Measurements from ENCODE around the gene ATXN7L1. TPM values are rescaled to one million over a fixed set of nuclear protein-coding genes. Genes with fewer than 3 reads are reported as not detected.

The ATXN7L1 gene
- 10 to 100 TPM; 37.5 to 48.6 (median 47.9) TPM for total RNA-seq
- 27.2 TPM for total RNA-seq (2013)

GRCh38 chr7:105876091-105876963 lies at the start of gene ATXN7L1:
TSS of gene ATXN7L1 (minus strand) at chr7:105876599. CDS start at chr7:105876558, 41 bp downstream.
- TF ChIP-seq, protein P1, sequence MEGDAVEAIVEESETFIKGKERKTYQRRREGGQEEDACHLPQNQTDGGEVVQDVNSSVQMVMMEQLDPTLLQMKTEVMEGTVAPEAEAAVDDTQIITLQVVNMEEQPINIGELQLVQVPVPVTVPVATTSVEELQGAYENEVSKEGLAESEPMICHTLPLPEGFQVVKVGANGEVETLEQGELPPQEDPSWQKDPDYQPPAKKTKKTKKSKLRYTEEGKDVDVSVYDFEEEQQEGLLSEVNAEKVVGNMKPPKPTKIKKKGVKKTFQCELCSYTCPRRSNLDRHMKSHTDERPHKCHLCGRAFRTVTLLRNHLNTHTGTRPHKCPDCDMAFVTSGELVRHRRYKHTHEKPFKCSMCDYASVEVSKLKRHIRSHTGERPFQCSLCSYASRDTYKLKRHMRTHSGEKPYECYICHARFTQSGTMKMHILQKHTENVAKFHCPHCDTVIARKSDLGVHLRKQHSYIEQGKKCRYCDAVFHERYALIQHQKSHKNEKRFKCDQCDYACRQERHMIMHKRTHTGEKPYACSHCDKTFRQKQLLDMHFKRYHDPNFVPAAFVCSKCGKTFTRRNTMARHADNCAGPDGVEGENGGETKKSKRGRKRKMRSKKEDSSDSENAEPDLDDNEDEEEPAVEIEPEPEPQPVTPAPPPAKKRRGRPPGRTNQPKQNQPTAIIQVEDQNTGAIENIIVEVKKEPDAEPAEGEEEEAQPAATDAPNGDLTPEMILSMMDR (IDR thresholded peaks at IDR 0.05), result peak; percentile 32
- Mint-ChIP-seq H3K27ac (peak within 1 kb of the TSS; percentile 85 to 96), H3K36me3 (no peaks in the 10 kb centered on the region), H3K27me3 (ENCODE audit: low read depth in 2 of 2) (no peaks in the 10 kb centered on the region), H3K4me3 (peak within 1 kb of the TSS; percentile 98), H3K4me1 (peaks cover 60 to 61% of the 10 kb centered on the region in 2 donors), H3K9me3 (no peaks in the 10 kb centered on the region)
- no peaks in the 10 kb centered on the region for H3K9me3 ChIP-seq (ENCODE audit: control insufficient read depth, insufficient read depth, low read length)
- under 1% methylated on average over 75 of the region's 77 CpGs for WGBS (ENCODE audit: insufficient coverage)
- intact Hi-C loops (cut with micrococcal nuclease), result loop anchor here (1.0 to 5.0 kb wide), 4 partner anchors 27 to 131 kb away; no protein-coding TSS in a partner anchor
- no peaks in the 10 kb centered on the region for H3K27me3 ChIP-seq (ENCODE audit: control insufficient read depth, insufficient read depth, low read length)
- H3K4me1 ChIP-seq (ENCODE audit: control insufficient read depth, insufficient read depth, low read length), result peaks cover 31% of the 10 kb centered on the region
- H3K36me3 ChIP-seq (ENCODE audit: control insufficient read depth, insufficient read depth, low read length), result no peaks in the 10 kb centered on the region
- peak within 1 kb of the TSS; percentile 56 for H3K27ac ChIP-seq (ENCODE audit: low read length)
- ATAC-seq, result peak; percentile 97 to 99 (median 99)
- H3K4me3 ChIP-seq (ENCODE audit: low read length), result peak within 1 kb of the TSS; percentile 81
- DNase-seq, result peak; percentile 90 to 95

GRCh38 chr7:105926131-105926530 lies 49.7 kb upstream of the ATXN7L1 start:
- Histone ChIP-seq H3K27ac (ENCODE audit: low read length) (no peak overlapping the region), H3K27me3 (ENCODE audit: control insufficient read depth, insufficient read depth, low read length) (no peaks in the 10 kb centered on the region), H3K4me1 (ENCODE audit: control insufficient read depth, insufficient read depth, low read length) (peaks cover 5% of the 10 kb centered on the region), H3K4me3 (ENCODE audit: low read length) (no peak overlapping the region), H3K9me3 (ENCODE audit: control insufficient read depth, insufficient read depth, low read length) (no peaks in the 10 kb centered on the region), H3K36me3 (ENCODE audit: control insufficient read depth, insufficient read depth, low read length) (no peaks in the 10 kb centered on the region)
- no peaks in the 10 kb centered on the region for H3K9me3 Mint-ChIP-seq
- peaks cover 0 to under 1% of the 10 kb centered on the region in 2 donors for H3K27me3 Mint-ChIP-seq (ENCODE audit: low read depth in 2 of 2)
- TF ChIP-seq, protein P1 (IDR thresholded peaks at IDR 0.05), result no peak
- DNase-seq (no peak), ATAC-seq (no peak)
- 90% methylated on average over 3 of the region's 3 CpGs for WGBS (ENCODE audit: insufficient coverage)
- intact Hi-C loops (cut with micrococcal nuclease), result no loop called here
- H3K4me3 Mint-ChIP-seq, result no peak overlapping the region
- H3K27ac Mint-ChIP-seq, result peak overlapping the region in 1 of 2 donors; percentile 20
- H3K4me1 Mint-ChIP-seq, result peaks cover 11 to 16% of the 10 kb centered on the region in 2 donors
- no peaks in the 10 kb centered on the region for H3K36me3 Mint-ChIP-seq

DNA sequence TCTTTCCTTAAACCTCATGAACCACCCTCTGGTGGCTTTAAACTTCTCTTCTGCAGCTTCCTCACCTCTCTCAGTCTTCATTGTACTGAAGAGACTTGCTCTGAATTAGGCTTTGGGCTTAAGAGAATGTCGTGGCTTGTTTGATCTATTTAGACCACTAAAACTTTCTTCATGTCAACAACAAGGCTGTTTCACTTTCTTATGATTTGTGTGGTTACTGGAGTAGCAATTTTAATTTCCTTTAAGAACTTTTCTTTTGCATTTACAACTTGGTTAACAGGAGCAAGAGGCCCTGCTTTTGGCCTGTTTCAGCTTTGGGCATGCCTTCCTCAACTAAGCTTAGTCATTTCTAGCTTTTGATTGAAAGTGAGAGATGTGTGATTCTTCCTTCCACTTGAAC lies 48.5 kb upstream of the ATXN7L1 start:
- Mint-ChIP-seq H3K4me3 (no peak overlapping the region), H3K27ac (peak overlapping the region; percentile 37 to 59), H3K36me3 (no peaks in the 10 kb centered on the region), H3K9me3 (no peaks in the 10 kb centered on the region), H3K27me3 (ENCODE audit: low read depth in 2 of 2) (no peaks in the 10 kb centered on the region), H3K4me1 (peaks cover 16 to 28% of the 10 kb centered on the region in 2 donors)
- H3K36me3 ChIP-seq (ENCODE audit: control insufficient read depth, insufficient read depth, low read length), result no peaks in the 10 kb centered on the region
- peak in 1 of 2 donors; percentile 63 for DNase-seq
- H3K27me3 ChIP-seq (ENCODE audit: control insufficient read depth, insufficient read depth, low read length), result no peaks in the 10 kb centered on the region
- H3K9me3 ChIP-seq (ENCODE audit: control insufficient read depth, insufficient read depth, low read length), result no peaks in the 10 kb centered on the region
- no peak overlapping the region for H3K4me3 ChIP-seq (ENCODE audit: low read length)
- H3K27ac ChIP-seq (ENCODE audit: low read length), result no peak overlapping the region
- no peak for ATAC-seq
- no CpG with 5 or more reads among the region's 1 CpG for WGBS (ENCODE audit: insufficient coverage)
- H3K4me1 ChIP-seq (ENCODE audit: control insufficient read depth, insufficient read depth, low read length), result peaks cover 9% of the 10 kb centered on the region
- TF ChIP-seq, protein P1 (IDR thresholded peaks at IDR 0.05), result no peak
- intact Hi-C loops (cut with micrococcal nuclease), result no loop called here

Data from natural killer cell (primary cell).